Stimulated activated CD8-positive, alpha-beta memory T cell treated with anti-CD3 and anti-CD28 coated beads, Interleukin-15, amount 100 ng/mL, for 24 hours (primary cell): ENCODE data around the gene PCDHGA4.
"Not testable (repeated sequence)": the region's sequence is repeated elsewhere in the genome, so short reads cannot be mapped to it uniquely, and the experiment has no call there.

Source experiments
- DNase-seq: peaks from one replicate; pipeline ENCODE4 v3.0.0-alpha.2; 2020; ENCODE audit warnings: low read depth

PCDHGA4 gene

GRCh38 chr5:141354900-141355469 lies at the start of gene PCDHGA4:
Gene PCDHGA4 (plus strand): TSS chr5:141355021. CDS start chr5:141355108, 87 bp downstream.
- no peak for DNase-seq

GRCh38 chr5:141306630-141307029 lies 48.2 kb upstream of the PCDHGA4 start:
- DNase-seq: no peak

- no peak for DNase-seq
These were observed 41.1 kb upstream of the PCDHGA4 start for GRCh38 chr5:141313711-141314110.

- DNase-seq: not testable (repeated sequence)
These were observed 37.9 kb upstream of the PCDHGA4 start for GRCh38 chr5:141316963-141317362.

- no peak for DNase-seq
These were observed 35.6 kb upstream of the PCDHGA4 start for GRCh38 chr5:141319202-141319601.

GRCh38 chr5:141319699-141320098 lies 35.1 kb upstream of the PCDHGA4 start:
- DNase-seq: no peak

GRCh38 chr5:141320225-141321169 lies 34.3 kb upstream of the PCDHGA4 start, which contains the start of gene TAF7:
Gene TAF7 (minus strand): TSS chr5:141320784. CDS start chr5:141320044, 740 bp downstream.
- DNase-seq: peak; percentile 81

GRCh38 chr5:141322261-141322660 lies 32.6 kb upstream of the PCDHGA4 start:
- DNase-seq: no peak

- peak; percentile 25 for DNase-seq
These were observed 28.6 kb upstream of the PCDHGA4 start for GRCh38 chr5:141326088-141326854.

- DNase-seq: no peak
These were observed 26.6 kb upstream of the PCDHGA4 start for GRCh38 chr5:141328231-141328630.

GRCh38 chr5:141330299-141331080 lies 24.3 kb upstream of the PCDHGA4 start, which contains the start of gene PCDHGA1:
Gene PCDHGA1 (plus strand): TSS chr5:141330514.
- DNase-seq: no peak

GRCh38 chr5:141332571-141332970 lies 22.2 kb upstream of the PCDHGA4 start:
- not testable (repeated sequence) for DNase-seq

GRCh38 chr5:141338538-141339306 lies 16.1 kb upstream of the PCDHGA4 start, which contains the start of gene PCDHGA2:
Gene PCDHGA2 (plus strand): TSS chr5:141338760.
- DNase-seq: no peak

- DNase-seq: not testable (repeated sequence)
These were observed 14.0 kb upstream of the PCDHGA4 start for GRCh38 chr5:141340781-141341354.

- DNase-seq: no peak
These were observed 12.0 kb upstream of the PCDHGA4 start for GRCh38 chr5:141342773-141343172.

GRCh38 chr5:141343242-141343952 lies 11.4 kb upstream of the PCDHGA4 start, which contains the start of gene PCDHGA3:
Gene PCDHGA3 (plus strand): TSS chr5:141343829. CDS start chr5:141344034, 205 bp downstream.
- no peak for DNase-seq

- no peak for DNase-seq
These were observed 10.8 kb upstream of the PCDHGA4 start for GRCh38 chr5:141343953-141344463.

GRCh38 chr5:141345327-141345726 lies 9.5 kb upstream of the PCDHGA4 start:
- no peak for DNase-seq

- DNase-seq: not testable (repeated sequence)
These were observed 8.8 kb upstream of the PCDHGA4 start for GRCh38 chr5:141346017-141346416.
